D721Med (cell line): ENCODE measurements around the gene PDXDC1.
"Not testable (repeated sequence)": the region's sequence is repeated elsewhere in the genome, so short reads cannot be mapped to it uniquely, and the experiment has no call there.

ENCODE experiments used
- DNase-seq: peaks from one replicate; pipeline ENCODE4 v3.0.0; 2011; ENCODE audit warnings: low spot score; ENCODE audit not compliant: insufficient read length
- FAIRE-seq: peaks from 2 replicates; lab custom pipeline; 2011; peaks lifted over from hg19 to GRCh38; lab: Jason Lieb, UNC
- TF ChIP-seq, protein P1 (sequence below): IDR thresholded peaks from 2 replicates; pipeline ENCODE4 v1.5.1; 2012; ENCODE audit warnings: mild to moderate bottlenecking, control low read depth; ENCODE audit not compliant: insufficient read depth; ENCODE audit errors: missing control alignments

PDXDC1 gene, protein sequence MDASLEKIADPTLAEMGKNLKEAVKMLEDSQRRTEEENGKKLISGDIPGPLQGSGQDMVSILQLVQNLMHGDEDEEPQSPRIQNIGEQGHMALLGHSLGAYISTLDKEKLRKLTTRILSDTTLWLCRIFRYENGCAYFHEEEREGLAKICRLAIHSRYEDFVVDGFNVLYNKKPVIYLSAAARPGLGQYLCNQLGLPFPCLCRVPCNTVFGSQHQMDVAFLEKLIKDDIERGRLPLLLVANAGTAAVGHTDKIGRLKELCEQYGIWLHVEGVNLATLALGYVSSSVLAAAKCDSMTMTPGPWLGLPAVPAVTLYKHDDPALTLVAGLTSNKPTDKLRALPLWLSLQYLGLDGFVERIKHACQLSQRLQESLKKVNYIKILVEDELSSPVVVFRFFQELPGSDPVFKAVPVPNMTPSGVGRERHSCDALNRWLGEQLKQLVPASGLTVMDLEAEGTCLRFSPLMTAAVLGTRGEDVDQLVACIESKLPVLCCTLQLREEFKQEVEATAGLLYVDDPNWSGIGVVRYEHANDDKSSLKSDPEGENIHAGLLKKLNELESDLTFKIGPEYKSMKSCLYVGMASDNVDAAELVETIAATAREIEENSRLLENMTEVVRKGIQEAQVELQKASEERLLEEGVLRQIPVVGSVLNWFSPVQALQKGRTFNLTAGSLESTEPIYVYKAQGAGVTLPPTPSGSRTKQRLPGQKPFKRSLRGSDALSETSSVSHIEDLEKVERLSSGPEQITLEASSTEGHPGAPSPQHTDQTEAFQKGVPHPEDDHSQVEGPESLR

GRCh38 chr16:14974656-14975417, at the start of gene PDXDC1:
PDXDC1 (plus strand) TSS chr16:14975026; CDS start chr16:14975200, 174 bp downstream.
- peak; percentile 69 for DNase-seq

DNA sequence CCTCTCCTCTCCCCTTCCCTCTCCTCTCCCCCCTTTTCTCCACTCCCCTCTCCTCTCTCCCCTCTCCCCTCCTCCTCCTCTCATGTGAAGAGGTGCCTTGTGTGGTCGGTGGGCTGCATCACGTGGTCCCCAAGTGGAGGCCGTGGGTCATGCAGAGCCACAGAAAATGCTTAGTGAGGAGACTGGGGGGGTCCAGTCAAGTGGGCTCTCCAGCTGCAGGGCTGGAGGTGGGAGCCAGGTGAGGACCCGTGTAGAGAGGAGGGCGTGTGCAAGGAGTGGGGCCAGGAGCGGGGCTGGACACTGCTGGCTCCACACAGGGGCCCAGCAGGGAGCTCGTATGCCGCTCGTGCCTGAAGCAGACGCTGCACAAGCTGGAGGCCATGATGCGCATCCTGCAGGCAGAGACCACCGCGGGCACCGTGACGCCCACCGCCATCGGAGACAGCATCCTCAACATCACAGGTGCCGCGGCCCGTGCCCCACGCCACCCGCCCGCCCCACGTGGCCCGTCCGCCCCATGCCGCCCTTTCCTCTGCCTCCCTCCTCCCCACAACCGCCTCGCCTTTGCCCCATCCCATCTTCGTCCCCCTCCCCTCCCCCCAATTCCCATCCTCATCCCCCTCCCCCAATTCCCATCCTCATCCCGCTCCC, 46.6 kb upstream of the PDXDC1 start:
- DNase-seq = peak; percentile 11
- FAIRE-seq = not testable (repeated sequence)

More at GRCh38 chr16:14974656-14975417, at the start of gene PDXDC1:
- not testable (repeated sequence) for FAIRE-seq

- not testable (repeated sequence) for DNase-seq, FAIRE-seq
Measured at GRCh38 chr16:14929176-14929575, 45.6 kb upstream of the PDXDC1 start.

DNA sequence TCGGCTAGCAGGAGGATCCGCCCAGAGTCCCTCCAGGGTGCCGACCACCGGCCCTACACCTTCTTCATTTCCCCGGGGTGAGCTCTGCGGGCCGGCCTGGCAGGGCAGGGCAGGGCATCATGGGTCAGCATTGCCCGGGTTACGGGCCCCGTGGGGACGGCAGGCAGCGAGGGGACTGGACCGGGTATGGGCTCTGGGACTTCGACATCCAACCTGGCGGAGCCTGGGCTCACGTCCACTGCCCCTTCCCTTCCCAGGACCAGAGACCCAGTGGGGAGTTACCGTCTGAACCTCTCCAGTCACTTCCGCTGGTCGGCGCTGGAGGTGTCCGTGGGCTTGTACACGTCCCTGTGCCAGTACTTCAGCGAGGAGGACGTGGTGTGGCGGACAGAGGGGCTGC, 44.6 kb upstream of the PDXDC1 start:
- DNase-seq, FAIRE-seq: not testable (repeated sequence)

GRCh38 chr16:14930971-14931370, 43.9 kb upstream of the PDXDC1 start:
- DNase-seq, FAIRE-seq: not testable (repeated sequence)

- DNase-seq, FAIRE-seq: not testable (repeated sequence)
Measured at GRCh38 chr16:14932581-14933375, 42.0 kb upstream of the PDXDC1 start.

DNA sequence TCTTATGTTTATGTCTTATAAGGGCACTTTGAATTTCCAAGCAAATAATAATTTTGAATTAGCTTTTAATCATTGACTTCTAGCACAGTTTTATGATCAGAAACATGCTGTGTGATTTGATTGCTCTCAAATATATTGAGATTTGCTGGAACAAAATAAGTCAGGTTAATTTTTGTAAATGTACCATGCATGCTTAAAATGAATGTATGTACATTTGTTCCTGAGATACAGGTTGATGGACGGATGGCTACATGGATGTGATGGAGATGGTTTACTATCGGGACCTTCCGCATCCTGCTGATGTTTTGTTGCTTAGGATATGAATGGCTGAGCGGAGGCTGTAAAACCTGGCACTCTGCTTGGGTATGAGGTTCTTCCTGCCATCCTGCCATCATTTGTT, 37.7 kb upstream of the PDXDC1 start, which contains the start of gene NPIPA1:
NPIPA1 (plus strand) TSS at position 301 of the 400 bp plus-strand sequence; CDS start at position 301, 0 bp downstream.
- not testable (repeated sequence) for DNase-seq, FAIRE-seq

- not testable (repeated sequence) for FAIRE-seq
Measured at GRCh38 chr16:14937994-14938393, 36.8 kb upstream of the PDXDC1 start.

GRCh38 chr16:14942686-14943085, 32.1 kb upstream of the PDXDC1 start:
- not testable (repeated sequence) for DNase-seq, FAIRE-seq

More at GRCh38 chr16:14937994-14938393, 36.8 kb upstream of the PDXDC1 start:
- DNase-seq = not testable (repeated sequence)

DNA sequence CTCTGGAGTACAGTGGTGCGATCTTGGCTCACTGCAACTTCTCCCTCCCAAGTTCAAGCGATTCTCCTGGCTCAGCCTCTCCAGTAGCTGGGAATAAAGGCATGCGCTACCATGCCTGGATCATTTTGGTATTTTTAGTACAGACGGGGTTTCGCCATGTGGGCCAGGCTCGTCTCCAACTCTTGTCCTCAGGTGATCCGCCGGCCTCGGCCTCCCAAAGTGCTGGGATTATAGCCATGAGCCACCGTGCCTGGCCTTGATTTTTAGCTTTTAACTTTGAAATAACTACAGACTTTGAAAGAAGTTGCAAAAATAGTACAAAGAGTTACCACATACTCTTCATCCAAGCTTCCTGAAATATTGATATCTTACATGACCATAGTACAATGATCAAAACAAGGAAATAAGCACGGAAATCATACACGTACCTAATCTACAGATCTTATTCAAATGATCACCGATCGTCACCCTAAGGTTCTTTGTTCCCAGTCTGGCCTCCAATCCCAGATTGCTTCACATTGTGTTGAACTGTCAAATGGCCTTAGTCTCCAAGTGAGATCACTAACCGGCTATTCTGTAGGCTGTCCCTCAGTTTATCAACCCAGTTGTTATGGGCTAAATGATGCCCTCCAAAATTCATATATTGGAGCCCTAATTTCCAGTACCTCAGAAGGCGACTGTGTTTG, 19.1 kb upstream of the PDXDC1 start:
- FAIRE-seq (no peak), DNase-seq (no peak)
- TF ChIP-seq, protein P1, sequence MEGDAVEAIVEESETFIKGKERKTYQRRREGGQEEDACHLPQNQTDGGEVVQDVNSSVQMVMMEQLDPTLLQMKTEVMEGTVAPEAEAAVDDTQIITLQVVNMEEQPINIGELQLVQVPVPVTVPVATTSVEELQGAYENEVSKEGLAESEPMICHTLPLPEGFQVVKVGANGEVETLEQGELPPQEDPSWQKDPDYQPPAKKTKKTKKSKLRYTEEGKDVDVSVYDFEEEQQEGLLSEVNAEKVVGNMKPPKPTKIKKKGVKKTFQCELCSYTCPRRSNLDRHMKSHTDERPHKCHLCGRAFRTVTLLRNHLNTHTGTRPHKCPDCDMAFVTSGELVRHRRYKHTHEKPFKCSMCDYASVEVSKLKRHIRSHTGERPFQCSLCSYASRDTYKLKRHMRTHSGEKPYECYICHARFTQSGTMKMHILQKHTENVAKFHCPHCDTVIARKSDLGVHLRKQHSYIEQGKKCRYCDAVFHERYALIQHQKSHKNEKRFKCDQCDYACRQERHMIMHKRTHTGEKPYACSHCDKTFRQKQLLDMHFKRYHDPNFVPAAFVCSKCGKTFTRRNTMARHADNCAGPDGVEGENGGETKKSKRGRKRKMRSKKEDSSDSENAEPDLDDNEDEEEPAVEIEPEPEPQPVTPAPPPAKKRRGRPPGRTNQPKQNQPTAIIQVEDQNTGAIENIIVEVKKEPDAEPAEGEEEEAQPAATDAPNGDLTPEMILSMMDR = no peak
